ENCODE results near the gene RIMS3. TPM values are rescaled to one million over a fixed set of nuclear protein-coding genes. Genes with fewer than 3 reads are reported as not detected.

The RIMS3 gene
- total RNA-seq, 1 donor from 2014 or later: 12.9 TPM

GRCh38 chr1:40689737-40690136, 24.3 kb upstream of the RIMS3 start:
- peaks cover 24% of the 10 kb centered on the region for H3K4me1 Mint-ChIP-seq
- peaks cover 8% of the 10 kb centered on the region for H3K9me3 Mint-ChIP-seq
- peaks cover 27% of the 10 kb centered on the region for H3K36me3 Mint-ChIP-seq
- DNase-seq (ENCODE audit: low spot score in 2 of 2, unreplicated experiment in 2 of 2): no peak
- no peak for TF ChIP-seq CTCF (IDR thresholded peaks at IDR 0.05; ENCODE audit: unreplicated experiment)
- H3K27me3 Mint-ChIP-seq (ENCODE audit: low read depth): no peaks in the 10 kb centered on the region
- no peak overlapping the region for H3K4me3 Mint-ChIP-seq
- peak overlapping the region; percentile 25 for H3K27ac Mint-ChIP-seq

DNA sequence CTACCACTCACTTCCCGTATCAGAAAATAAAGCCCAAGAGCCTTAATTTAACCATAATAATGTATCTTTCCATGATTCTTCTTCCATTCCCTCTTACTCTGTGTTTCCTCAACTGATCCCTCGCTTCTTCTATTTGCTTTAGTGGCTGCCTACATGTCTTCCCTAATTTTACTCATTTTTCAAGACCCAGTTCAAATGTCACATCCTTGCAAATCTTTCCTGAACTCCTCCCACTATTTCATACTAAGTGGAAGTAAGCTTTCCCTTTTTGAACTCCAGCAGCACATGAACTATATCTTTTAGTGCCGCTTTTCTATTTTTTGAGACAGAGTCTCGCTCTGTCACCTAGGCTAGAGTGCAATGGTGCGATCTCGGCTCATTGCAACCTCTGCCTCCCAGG, 22.2 kb upstream of the RIMS3 start:
- TF ChIP-seq CTCF (IDR thresholded peaks at IDR 0.05; ENCODE audit: unreplicated experiment): no peak
- no peaks in the 10 kb centered on the region for H3K27me3 Mint-ChIP-seq (ENCODE audit: low read depth)
- no peak overlapping the region for H3K4me3 Mint-ChIP-seq
- peaks cover 15% of the 10 kb centered on the region for H3K9me3 Mint-ChIP-seq
- peaks cover 32% of the 10 kb centered on the region for H3K36me3 Mint-ChIP-seq
- no peak for DNase-seq (ENCODE audit: low spot score in 2 of 2, unreplicated experiment in 2 of 2)
- peaks cover 21% of the 10 kb centered on the region for H3K4me1 Mint-ChIP-seq
- no peak overlapping the region for H3K27ac Mint-ChIP-seq

DNA sequence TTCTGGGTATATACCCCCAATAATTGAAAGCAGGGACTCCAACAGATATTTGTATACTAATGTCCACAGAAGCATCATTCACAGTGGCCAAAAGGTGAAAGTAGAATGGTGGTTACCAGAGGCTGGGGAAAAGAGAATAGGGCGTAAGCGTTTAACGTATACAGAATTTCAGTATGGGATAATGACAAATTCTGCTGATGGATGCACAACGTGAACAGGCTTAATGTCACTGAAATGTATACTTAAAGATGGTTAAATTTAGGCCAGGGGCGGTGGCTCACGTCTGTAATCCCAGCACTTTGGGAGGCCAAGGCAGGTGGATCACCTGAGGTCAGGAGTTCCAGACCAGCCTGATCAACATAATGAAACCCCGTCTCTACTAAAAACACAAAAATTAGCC, 21.6 kb upstream of the RIMS3 start:
- Mint-ChIP-seq H3K27me3 (ENCODE audit: low read depth) (no peaks in the 10 kb centered on the region), H3K9me3 (peaks cover 15% of the 10 kb centered on the region), H3K27ac (no peak overlapping the region), H3K4me1 (peaks cover 15% of the 10 kb centered on the region), H3K4me3 (no peak overlapping the region), H3K36me3 (peaks cover 32% of the 10 kb centered on the region)
- TF ChIP-seq CTCF (IDR thresholded peaks at IDR 0.05; ENCODE audit: unreplicated experiment): no peak
- DNase-seq (ENCODE audit: low spot score in 2 of 2, unreplicated experiment in 2 of 2): no peak

- TF ChIP-seq CTCF (IDR thresholded peaks at IDR 0.05; ENCODE audit: unreplicated experiment): no peak
- Mint-ChIP-seq H3K36me3 (peaks cover 31% of the 10 kb centered on the region), H3K9me3 (peaks cover 15% of the 10 kb centered on the region), H3K27ac (no peak overlapping the region), H3K4me3 (no peak overlapping the region), H3K27me3 (ENCODE audit: low read depth) (no peaks in the 10 kb centered on the region), H3K4me1 (peaks cover under 1% of the 10 kb centered on the region)
- no peak for DNase-seq (ENCODE audit: low spot score in 2 of 2, unreplicated experiment in 2 of 2)
Observed at GRCh38 chr1:40684669-40685068, 19.2 kb upstream of the RIMS3 start.

GRCh38 chr1:40679165-40679953, 13.9 kb upstream of the RIMS3 start:
- TF ChIP-seq CTCF (IDR thresholded peaks at IDR 0.05; ENCODE audit: unreplicated experiment): no peak
- H3K36me3 Mint-ChIP-seq: peaks cover 3% of the 10 kb centered on the region
- H3K4me3 Mint-ChIP-seq: no peak overlapping the region
- H3K27me3 Mint-ChIP-seq (ENCODE audit: low read depth): no peaks in the 10 kb centered on the region
- H3K4me1 Mint-ChIP-seq: no peaks in the 10 kb centered on the region
- peaks cover 7% of the 10 kb centered on the region for H3K9me3 Mint-ChIP-seq
- H3K27ac Mint-ChIP-seq: no peak overlapping the region
- DNase-seq (ENCODE audit: low spot score in 2 of 2, unreplicated experiment in 2 of 2): no peak

All from mesothelial cell of epicardium (in vitro differentiated cells).